Neural cell (in vitro differentiated cells): ENCODE data around the gene LELP1. TPM values are rescaled to one million over a fixed set of nuclear protein-coding genes. Genes with fewer than 3 reads are reported as not detected.
"Not testable (repeated sequence)": the region's sequence is repeated elsewhere in the genome, so short reads cannot be mapped to it uniquely, and the experiment has no call there.

Experiments
- H2AFZ ChIP-seq: fragments of 200-600, 300-800 bp; sonication (generic), shearing (Covaris generic); 2 replicates; pipeline ENCODE4 v1.6.0; 2014; ENCODE audit warnings: low read depth, mild to moderate bottlenecking, antibody characterized with exemption, low read length, moderate library complexity
- H3F3A ChIP-seq: fragments of 200-600 bp; shearing (Covaris generic); 2 replicates; pipeline ENCODE4 v1.6.1; 2016; ENCODE audit warnings: mild to moderate bottlenecking, moderate library complexity, mixed read lengths, antibody characterized with exemption, low read length; ENCODE audit not compliant: insufficient read depth, poor library complexity, severe bottlenecking
- H3K27ac ChIP-seq: fragments of 200-600, 300-800 bp; sonication (generic), shearing (Covaris generic); 2 replicates; pipeline ENCODE4 v1.5.1; 2014; ENCODE audit warnings: mild to moderate bottlenecking, low read length, moderate library complexity
- H3K27me3 ChIP-seq: fragments of 300-800, 200-600 bp; sonication (generic), shearing (Covaris generic); 2 replicates; pipeline ENCODE4 v1.6.0; 2014; ENCODE audit warnings: mild to moderate bottlenecking, low read depth, low read length, moderate library complexity; ENCODE audit not compliant: insufficient read depth
- H3K36me3 ChIP-seq: fragments of 300-800, 200-600 bp; sonication (generic), shearing (Covaris generic); 2 replicates; pipeline ENCODE4 v1.5.1; 2014; ENCODE audit warnings: mild to moderate bottlenecking, antibody characterized with exemption, low read length, moderate library complexity; ENCODE audit not compliant: insufficient read depth
- H3K4me2 ChIP-seq: fragments of 300-800, 200-600 bp; sonication (generic), shearing (Covaris generic); 2 replicates; pipeline ENCODE4 v1.6.0; 2014; ENCODE audit warnings: mild to moderate bottlenecking, low read length
- H3K4me3 ChIP-seq: fragments of 300-800, 200-600 bp; sonication (generic), shearing (Covaris generic); 2 replicates; pipeline ENCODE4 v1.5.1; 2014; ENCODE audit warnings: mild to moderate bottlenecking, low read length, moderate library complexity
- H3K79me2 ChIP-seq: fragments of 200-600 bp; shearing (Covaris generic); replicated peaks from 2 replicates; pipeline ENCODE4 v1.6.0; 2014; ENCODE audit warnings: mild to moderate bottlenecking, low read length, moderate library complexity; ENCODE audit not compliant: insufficient read depth
- H3K9ac ChIP-seq: fragments of 300-800, 200-600 bp; sonication (generic), shearing (Covaris generic); 2 replicates; pipeline ENCODE4 v1.6.1; 2016; ENCODE audit warnings: mild to moderate bottlenecking, low read length, mixed read lengths
- H3K9me2 ChIP-seq: fragments of 200-600 bp; shearing (Covaris generic); 2 replicates; pipeline ENCODE4 v1.6.1; 2016; ENCODE audit warnings: mild to moderate bottlenecking, low read length, mixed read lengths; ENCODE audit not compliant: insufficient read depth
- H3K9me3 ChIP-seq: fragments of 200-600, 300-800 bp; sonication (generic), shearing (Covaris generic); 2 replicates; pipeline ENCODE4 v1.6.1; 2016; ENCODE audit warnings: mild to moderate bottlenecking, mixed run types, low read length, moderate library complexity, mixed read lengths
- H4K20me1 ChIP-seq: fragments of 200-600 bp; shearing (Covaris generic); 2 replicates; pipeline ENCODE4 v1.6.1; 2016; ENCODE audit warnings: mild to moderate bottlenecking, mixed run types; ENCODE audit not compliant: insufficient read depth
- CTCF ChIP-seq: fragments of 450-650 bp; IDR thresholded peaks from 2 replicates; pipeline ENCODE4 v1.5.1; 2014; ENCODE audit warnings: antibody characterized with exemption, mild to moderate bottlenecking, moderate library complexity; ENCODE audit not compliant: poor library complexity, severe bottlenecking
- EP300 ChIP-seq: fragments of 450-650 bp; conservative IDR thresholded peaks from 2 replicates; pipeline ENCODE4 v1.6.1; 2014; ENCODE audit warnings: antibody characterized with exemption, mild to moderate bottlenecking, moderate library complexity; ENCODE audit not compliant: poor library complexity, severe bottlenecking
- EZH2 ChIP-seq: fragments of 200-600, 300-800 bp; shearing (Covaris generic), sonication (generic); IDR thresholded peaks from 2 replicates; pipeline ENCODE4 v1.6.1; 2014; ENCODE audit warnings: antibody characterized with exemption, low read length, borderline replicate concordance, mild to moderate bottlenecking; ENCODE audit not compliant: insufficient read depth, poor library complexity, severe bottlenecking
- MXI1 ChIP-seq: fragments of 450-650 bp; conservative IDR thresholded peaks from 2 replicates; pipeline ENCODE4 v1.6.1; 2014; ENCODE audit warnings: antibody characterized with exemption, mild to moderate bottlenecking; ENCODE audit not compliant: poor library complexity, severe bottlenecking
- POLR2AphosphoS5 ChIP-seq: IDR thresholded peaks from 2 replicates; pipeline ENCODE4 v1.6.1; 2012
- RAD21 ChIP-seq: fragments of 450-650 bp; conservative IDR thresholded peaks from 2 replicates; pipeline ENCODE4 v1.6.1; 2014; ENCODE audit warnings: antibody characterized with exemption, mild to moderate bottlenecking, moderate library complexity
- REST ChIP-seq: IDR thresholded peaks from 2 replicates; pipeline ENCODE4 v1.6.1; 2012; ENCODE audit warnings: borderline replicate concordance
- SMC3 ChIP-seq: fragments of 450-650 bp; conservative IDR thresholded peaks from 2 replicates; pipeline ENCODE4 v1.6.1; 2014; ENCODE audit warnings: antibody characterized with exemption, mild to moderate bottlenecking, moderate library complexity; ENCODE audit not compliant: poor library complexity
- TAF1 ChIP-seq: IDR thresholded peaks from 2 replicates; pipeline ENCODE4 v1.6.1; 2012; ENCODE audit warnings: low read depth
- polyA plus RNA-seq: library from polyadenylated mRNA; depleted of rRNA; stranded (reverse); fragments of >200 nt; gene quantifications from 2 replicates; pipeline ENCODE4 v1.2.3, GENCODE V29; 2014

LELP1 gene
- polyA plus RNA-seq, 1 donor from 2014 or later, result not detected

- not testable (repeated sequence) for H3K9me3 ChIP-seq, H3K36me3 ChIP-seq, H3K4me2 ChIP-seq, H4K20me1 ChIP-seq, H3K4me3 ChIP-seq, H3K9me2 ChIP-seq, H3K27me3 ChIP-seq, H3K27ac ChIP-seq, H3F3A ChIP-seq, H2AFZ ChIP-seq, H3K9ac ChIP-seq, H3K79me2 ChIP-seq
- TF ChIP-seq RAD21 (peak; percentile 71), CTCF (peak; percentile 77), SMC3 (peak; percentile 77)
Observed at GRCh38 chr1:153223040-153223891, 20.0 kb downstream of the LELP1 start.

GRCh38 chr1:153227810-153228209 is 24.6 kb downstream of the LELP1 start:
- no peaks in the 10 kb centered on the region for H3K79me2 ChIP-seq
- H3K9me3 ChIP-seq, result no peaks in the 10 kb centered on the region
- H2AFZ ChIP-seq, result no peak overlapping the region
- H3F3A ChIP-seq, result no peaks in the 10 kb centered on the region
- no peak for TF ChIP-seq MXI1
- TF ChIP-seq EZH2, result no peak
- H4K20me1 ChIP-seq, result no peaks in the 10 kb centered on the region
- no peaks in the 10 kb centered on the region for H3K36me3 ChIP-seq
- H3K4me3 ChIP-seq, result no peak overlapping the region
- no peak overlapping the region for H3K4me2 ChIP-seq
- no peaks in the 10 kb centered on the region for H3K27me3 ChIP-seq
- no peaks in the 10 kb centered on the region for H3K9me2 ChIP-seq
- H3K27ac ChIP-seq, result no peak overlapping the region
- H3K9ac ChIP-seq, result no peak overlapping the region

GRCh38 chr1:153228491-153228890 is 25.3 kb downstream of the LELP1 start:
- no peaks in the 10 kb centered on the region for H4K20me1 ChIP-seq
- H3K9me2 ChIP-seq, result no peaks in the 10 kb centered on the region
- H3K36me3 ChIP-seq, result no peaks in the 10 kb centered on the region
- no peak overlapping the region for H3K4me2 ChIP-seq
- no peak overlapping the region for H3K27ac ChIP-seq
- H3K9ac ChIP-seq, result no peak overlapping the region
- H3F3A ChIP-seq, result no peaks in the 10 kb centered on the region
- H3K27me3 ChIP-seq, result no peaks in the 10 kb centered on the region
- no peaks in the 10 kb centered on the region for H3K9me3 ChIP-seq
- H3K4me3 ChIP-seq, result no peak overlapping the region
- no peak for TF ChIP-seq MXI1
- TF ChIP-seq EP300, result no peak
- no peak for TF ChIP-seq REST
- no peak for TF ChIP-seq TAF1
- TF ChIP-seq SMC3, result no peak
- TF ChIP-seq EZH2, result no peak
- no peak for TF ChIP-seq CTCF
- TF ChIP-seq POLR2AphosphoS5, result no peak
- TF ChIP-seq RAD21, result no peak
- H2AFZ ChIP-seq, result no peak overlapping the region
- no peaks in the 10 kb centered on the region for H3K79me2 ChIP-seq

GRCh38 chr1:153229076-153229829 is 26.0 kb downstream of the LELP1 start:
- H3K4me3 ChIP-seq, H3K27ac ChIP-seq, H3K36me3 ChIP-seq, H3K9me2 ChIP-seq, H3K27me3 ChIP-seq, H3K4me2 ChIP-seq, H3K79me2 ChIP-seq, H2AFZ ChIP-seq, H3F3A ChIP-seq, H3K9ac ChIP-seq, H3K9me3 ChIP-seq, H4K20me1 ChIP-seq: not testable (repeated sequence)
